ENCODE results near the gene KAZN.

DNA sequence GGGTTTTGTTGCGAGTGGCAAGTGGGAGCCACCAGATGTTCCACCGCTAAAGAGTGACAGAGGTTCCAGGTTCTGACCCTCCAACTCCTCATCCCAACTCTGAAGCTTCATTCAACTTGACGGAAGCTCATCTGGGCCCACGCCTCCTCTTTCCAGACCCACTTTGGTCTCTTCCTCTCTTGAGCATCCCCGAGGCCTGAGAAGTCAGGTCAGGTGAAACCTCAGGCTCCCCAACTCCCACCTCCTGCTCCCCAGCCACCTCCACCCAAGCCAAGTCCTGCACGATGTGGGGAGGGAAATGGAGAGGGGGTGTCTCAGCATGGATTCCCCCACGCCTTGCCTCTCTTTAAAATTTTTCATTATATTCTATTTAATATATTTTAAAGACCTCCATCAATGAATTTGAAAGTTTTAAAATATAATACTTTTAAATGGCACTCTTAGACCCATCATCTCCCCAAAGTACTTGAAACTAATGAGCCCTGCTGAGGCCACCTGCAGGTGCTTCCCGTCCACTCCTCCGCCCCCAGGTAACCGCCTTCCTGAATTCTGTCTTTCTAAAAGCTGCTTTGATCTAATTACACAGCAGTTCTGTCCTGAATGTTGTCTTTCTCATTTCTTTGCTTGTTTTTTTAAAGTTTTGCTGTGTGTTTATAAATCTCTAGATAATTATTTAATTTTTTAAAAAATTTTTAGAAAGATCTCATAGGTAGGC, 238.1 kb downstream of the KAZN start:
- no peak for TF ChIP-seq ZFP30 (CRISPR knock-in tag; IDR thresholded peaks at IDR 0.05)
- TF ChIP-seq, protein P1, sequence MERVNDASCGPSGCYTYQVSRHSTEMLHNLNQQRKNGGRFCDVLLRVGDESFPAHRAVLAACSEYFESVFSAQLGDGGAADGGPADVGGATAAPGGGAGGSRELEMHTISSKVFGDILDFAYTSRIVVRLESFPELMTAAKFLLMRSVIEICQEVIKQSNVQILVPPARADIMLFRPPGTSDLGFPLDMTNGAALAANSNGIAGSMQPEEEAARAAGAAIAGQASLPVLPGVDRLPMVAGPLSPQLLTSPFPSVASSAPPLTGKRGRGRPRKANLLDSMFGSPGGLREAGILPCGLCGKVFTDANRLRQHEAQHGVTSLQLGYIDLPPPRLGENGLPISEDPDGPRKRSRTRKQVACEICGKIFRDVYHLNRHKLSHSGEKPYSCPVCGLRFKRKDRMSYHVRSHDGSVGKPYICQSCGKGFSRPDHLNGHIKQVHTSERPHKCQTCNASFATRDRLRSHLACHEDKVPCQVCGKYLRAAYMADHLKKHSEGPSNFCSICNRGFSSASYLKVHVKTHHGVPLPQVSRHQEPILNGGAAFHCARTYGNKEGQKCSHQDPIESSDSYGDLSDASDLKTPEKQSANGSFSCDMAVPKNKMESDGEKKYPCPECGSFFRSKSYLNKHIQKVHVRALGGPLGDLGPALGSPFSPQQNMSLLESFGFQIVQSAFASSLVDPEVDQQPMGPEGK (CRISPR knock-in tag; IDR thresholded peaks at IDR 0.05; ENCODE audit: borderline replicate concordance), result no peak
- no peak for TF ChIP-seq ZNF565 (CRISPR knock-in tag; conservative IDR thresholded peaks at IDR 0.05; ENCODE audit: low read depth)
- TF ChIP-seq CSDC2 (CRISPR knock-in tag; IDR thresholded peaks at IDR 0.05), result no peak
- TF ChIP-seq ZNF8 (CRISPR knock-in tag; IDR thresholded peaks at IDR 0.05), result no peak
